GM23248 (cell line): ENCODE measurements around the gene HINFP. TPM values are rescaled to one million over a fixed set of nuclear protein-coding genes. Genes with fewer than 3 reads are reported as not detected.
A peak's percentile ranks its signal among the peaks of the same experiment; 100 is the strongest.

Experiments used
- DNase-seq: peaks from one replicate; pipeline ENCODE4 v3.0.0-alpha.2; 2015
- H2AFZ ChIP-seq: fragments of 200-600 bp; sonication (generic); 2 replicates; pipeline ENCODE4 v1.6.1; 2016; ENCODE audit warnings: antibody characterized with exemption
- H3F3A ChIP-seq: fragments of 200-600 bp; sonication (generic); 2 replicates; pipeline ENCODE4 v1.6.1; 2016; ENCODE audit warnings: mild to moderate bottlenecking, antibody characterized with exemption, mixed run types; ENCODE audit not compliant: insufficient read depth
- H3K27ac ChIP-seq: fragments of 200-600 bp; sonication (generic); 2 replicates; pipeline ENCODE4 v1.5.1; 2016; ENCODE audit warnings: mild to moderate bottlenecking
- H3K27me3 ChIP-seq: fragments of 200-600 bp; sonication (generic); replicated peaks from 2 replicates; pipeline ENCODE4 v1.6.1; 2016; ENCODE audit warnings: mild to moderate bottlenecking; ENCODE audit not compliant: insufficient read depth
- H3K36me3 ChIP-seq: fragments of 200-600 bp; sonication (generic); 2 replicates; pipeline ENCODE4 v1.6.1; 2016; ENCODE audit warnings: low read depth, mild to moderate bottlenecking
- H3K4me1 ChIP-seq: fragments of 200-600 bp; sonication (generic); 2 replicates; pipeline ENCODE4 v1.6.1; 2016; ENCODE audit warnings: mild to moderate bottlenecking; ENCODE audit not compliant: insufficient read depth
- H3K4me2 ChIP-seq: fragments of 200-600 bp; sonication (generic); one replicate; pipeline ENCODE4 v1.6.1; 2016; ENCODE audit warnings: mild to moderate bottlenecking; ENCODE audit not compliant: unreplicated experiment
- H3K4me3 ChIP-seq: fragments of 200-600 bp; sonication (generic); 2 replicates; pipeline ENCODE4 v1.5.1; 2016; ENCODE audit warnings: mild to moderate bottlenecking
- H3K79me2 ChIP-seq: fragments of 200-600 bp; sonication (generic); 2 replicates; pipeline ENCODE4 v1.6.1; 2016; ENCODE audit warnings: mild to moderate bottlenecking; ENCODE audit not compliant: insufficient read depth
- H3K9ac ChIP-seq: fragments of 200-600 bp; sonication (generic); 2 replicates; pipeline ENCODE4 v1.6.1; 2016; ENCODE audit warnings: mild to moderate bottlenecking
- H3K9me2 ChIP-seq: fragments of 200-600 bp; sonication (generic); 2 replicates; pipeline ENCODE4 v1.6.1; 2016; ENCODE audit warnings: mixed run types, mild to moderate bottlenecking, moderate library complexity; ENCODE audit not compliant: insufficient read depth
- H3K9me3 ChIP-seq: fragments of 200-600 bp; sonication (generic); one replicate; pipeline ENCODE4 v1.6.1; 2017; ENCODE audit warnings: low read depth
- H4K20me1 ChIP-seq: fragments of 200-600 bp; sonication (generic); 2 replicates; pipeline ENCODE4 v1.6.0; 2016; ENCODE audit not compliant: insufficient read depth
- EZH2 ChIP-seq: fragments of 200-600 bp; sonication (generic); IDR thresholded peaks from 2 replicates; pipeline ENCODE4 v1.6.1; 2018; ENCODE audit warnings: antibody characterized with exemption, mild to moderate bottlenecking; ENCODE audit not compliant: insufficient read depth, poor library complexity, severe bottlenecking
- EZH2phosphoT487 ChIP-seq: fragments of 200-600 bp; sonication (generic); IDR thresholded peaks from 2 replicates; pipeline ENCODE4 v1.6.1; 2018; ENCODE audit warnings: antibody characterized with exemption, moderate library complexity, mild to moderate bottlenecking, low read depth; ENCODE audit not compliant: insufficient read depth
- WGBS, 2 experiments: methylation state at CpG; one replicate each; pipeline ENCODE4 v1.1.6; 2015 to 2017; ENCODE audit warnings: low lambda C conversion rate in 2 of 2, low coverage in 1 of 2; ENCODE audit errors: missing lambda C conversion rate in 2 of 2; 5-methylcytosine and 5-hydroxymethylcytosine counted together
- in situ Hi-C: fragments of 300-500 bp; cut with MboI; formaldehyde crosslinking; loops from 2 replicates; pipeline ENCODE4 v1.15.0; 2020
- polyA plus RNA-seq: library from polyadenylated mRNA; unstranded; fragments of >200 nt; fragmentation: Nextera tagmentation; extraction: Ambion mirVana; gene quantifications from 2 replicates; pipeline ENCODE4 v1.2.1, GENCODE V29; 2016
- total RNA-seq: library from RNA; depleted of rRNA; stranded (reverse); fragments of >200 nt; shearing (Covaris generic); gene quantifications from 2 replicates; pipeline ENCODE4 v1.2.3, GENCODE V29; 2014

Gene HINFP
- total and polyA plus RNA-seq, 2 experiments from 2014 or later: 8.3 to 31.8 TPM

GRCh38 chr11:119169282-119169719 is 47.9 kb downstream of the HINFP start:
- H3F3A ChIP-seq: 0 out of 2 replicates have a peak, but pooled peaks cover 4% of the 10 kb centered on the region
- TF ChIP-seq EZH2: no peak
- TF ChIP-seq EZH2phosphoT487: no peak
- H3K27ac ChIP-seq: peak overlapping the region; percentile 68
- peak overlapping the region; percentile 78 for H3K4me3 ChIP-seq
- H3K79me2 ChIP-seq: 0 out of 2 replicates have a peak, but pooled peaks cover 4% of the 10 kb centered on the region
- H3K4me1 ChIP-seq: no peaks in the 10 kb centered on the region
- peak overlapping the region; percentile 91 for H2AFZ ChIP-seq
- peak; percentile 62 for DNase-seq
- peak overlapping the region; percentile 72 for H3K4me2 ChIP-seq
- H3K9ac ChIP-seq: peak overlapping the region; percentile 93
- no peaks in the 10 kb centered on the region for H3K27me3 ChIP-seq
- in situ Hi-C loops: no loop called here
- no peaks in the 10 kb centered on the region for H3K9me3 ChIP-seq
- WGBS, 2 experiments: 8 to 11% methylated on average over 15 of the region's 15 CpGs
- no peaks in the 10 kb centered on the region for H3K9me2 ChIP-seq
- H4K20me1 ChIP-seq: no peaks in the 10 kb centered on the region
- H3K36me3 ChIP-seq: no peaks in the 10 kb centered on the region

GRCh38 chr11:119172513-119172912 is 51.1 kb downstream of the HINFP start:
- Histone ChIP-seq H3F3A (no peaks in the 10 kb centered on the region), H3K9me3 (no peaks in the 10 kb centered on the region), H3K4me2 (no peak overlapping the region), H3K36me3 (no peaks in the 10 kb centered on the region), H3K4me3 (no peak overlapping the region), H4K20me1 (no peaks in the 10 kb centered on the region), H3K9me2 (no peaks in the 10 kb centered on the region), H3K79me2 (0 out of 2 replicates have a peak, but pooled peaks cover 4% of the 10 kb centered on the region), H3K4me1 (0 out of 2 replicates have a peak, but pooled peaks cover 4% of the 10 kb centered on the region), H3K9ac (no peak overlapping the region), H3K27me3 (no peaks in the 10 kb centered on the region), H2AFZ (no peak overlapping the region), H3K27ac (no peak overlapping the region)
- DNase-seq: no peak
- in situ Hi-C loops: no loop called here
- WGBS, 2 experiments: 86 to 96% methylated on average over 2 of the region's 2 CpGs
- no peak for TF ChIP-seq EZH2
- TF ChIP-seq EZH2phosphoT487: no peak

- Histone ChIP-seq H3K27me3 (no peaks in the 10 kb centered on the region), H3F3A (no peaks in the 10 kb centered on the region), H3K9me2 (no peaks in the 10 kb centered on the region), H3K9me3 (no peaks in the 10 kb centered on the region), H3K79me2 (0 out of 2 replicates have a peak, but pooled peaks cover 4% of the 10 kb centered on the region), H3K27ac (no peak overlapping the region), H3K4me2 (no peak overlapping the region), H4K20me1 (no peaks in the 10 kb centered on the region), H3K4me1 (0 out of 2 replicates have a peak, but pooled peaks cover 4% of the 10 kb centered on the region), H3K4me3 (no peak overlapping the region), H3K36me3 (no peaks in the 10 kb centered on the region), H3K9ac (no peak overlapping the region), H2AFZ (no peak overlapping the region)
- TF ChIP-seq EZH2phosphoT487: no peak
- no peak for TF ChIP-seq EZH2
- DNase-seq: no peak
- WGBS, 2 experiments: 88 to 94% methylated on average over 20 to 21 of the region's 21 CpGs
- in situ Hi-C loops: no loop called here
Measured at GRCh38 chr11:119173453-119173852, 52.1 kb downstream of the HINFP start.

GRCh38 chr11:119175493-119176077 is 54.2 kb downstream of the HINFP start:
- Histone ChIP-seq H3K9ac (no peak overlapping the region), H3K79me2 (no peaks in the 10 kb centered on the region), H3K27ac (no peak overlapping the region), H3K4me2 (no peak overlapping the region), H2AFZ (no peak overlapping the region), H3K4me3 (no peak overlapping the region), H3K9me2 (no peaks in the 10 kb centered on the region), H3K36me3 (no peaks in the 10 kb centered on the region), H3K27me3 (no peaks in the 10 kb centered on the region), H3K4me1 (0 out of 2 replicates have a peak, but pooled peaks cover 4% of the 10 kb centered on the region), H3F3A (no peaks in the 10 kb centered on the region), H3K9me3 (no peaks in the 10 kb centered on the region), H4K20me1 (no peaks in the 10 kb centered on the region)
- peak; percentile 58 for DNase-seq
- in situ Hi-C loops: no loop called here
- WGBS, 2 experiments: 44 to 50% methylated on average over 6 of the region's 6 CpGs
- TF ChIP-seq EZH2 (no peak), EZH2phosphoT487 (no peak)
